ENCODE data around the gene UGT2A2.

- TF ChIP-seq CTCF (IDR thresholded peaks at IDR 0.05) (no peak), POLR2A (IDR thresholded peaks at IDR 0.05) (no peak)
These were observed 11.4 kb upstream of the UGT2A2 start for GRCh38 chr4:69650872-69651271.

All from lower leg skin (tissue), 3 donors.